ENCODE data around the gene SLCO1A2. TPM values are rescaled to one million over a fixed set of nuclear protein-coding genes. Genes with fewer than 3 reads are reported as not detected.

The SLCO1A2 gene
- total RNA-seq, 1 donor from 2014 or later = 4.6 TPM

- no peaks in the 10 kb centered on the region for H3K4me1 Mint-ChIP-seq
- H3K27me3 Mint-ChIP-seq (ENCODE audit: low read depth) = no peaks in the 10 kb centered on the region
- TF ChIP-seq CTCF (IDR thresholded peaks at IDR 0.05; ENCODE audit: unreplicated experiment) = no peak
- no peak overlapping the region for H3K4me3 Mint-ChIP-seq
- no peak overlapping the region for H3K27ac Mint-ChIP-seq
- no peak for DNase-seq (ENCODE audit: low spot score in 2 of 2, unreplicated experiment in 2 of 2)
- no peaks in the 10 kb centered on the region for H3K36me3 Mint-ChIP-seq
- H3K9me3 Mint-ChIP-seq = no peaks in the 10 kb centered on the region
These were observed 100.3 kb downstream of the SLCO1A2 start for GRCh38 chr12:21234395-21234794.

- TF ChIP-seq CTCF (IDR thresholded peaks at IDR 0.05; ENCODE audit: unreplicated experiment) = no peak
- H3K4me1 Mint-ChIP-seq = no peaks in the 10 kb centered on the region
- no peak overlapping the region for H3K27ac Mint-ChIP-seq
- no peaks in the 10 kb centered on the region for H3K9me3 Mint-ChIP-seq
- H3K27me3 Mint-ChIP-seq (ENCODE audit: low read depth) = no peaks in the 10 kb centered on the region
- H3K36me3 Mint-ChIP-seq = no peaks in the 10 kb centered on the region
- no peak for DNase-seq (ENCODE audit: low spot score in 2 of 2, unreplicated experiment in 2 of 2)
- no peak overlapping the region for H3K4me3 Mint-ChIP-seq
These were observed 110.8 kb downstream of the SLCO1A2 start for GRCh38 chr12:21223930-21224329.

- DNase-seq (ENCODE audit: low spot score in 2 of 2, unreplicated experiment in 2 of 2) = no peak
- H3K36me3 Mint-ChIP-seq = no peaks in the 10 kb centered on the region
- no peaks in the 10 kb centered on the region for H3K9me3 Mint-ChIP-seq
- H3K27ac Mint-ChIP-seq = no peak overlapping the region
- no peak for TF ChIP-seq CTCF (IDR thresholded peaks at IDR 0.05; ENCODE audit: unreplicated experiment)
- H3K4me3 Mint-ChIP-seq = no peak overlapping the region
- H3K4me1 Mint-ChIP-seq = no peaks in the 10 kb centered on the region
- H3K27me3 Mint-ChIP-seq (ENCODE audit: low read depth) = no peaks in the 10 kb centered on the region
These were observed 112.9 kb downstream of the SLCO1A2 start for GRCh38 chr12:21221778-21222177.

GRCh38 chr12:21221072-21221471 is 113.6 kb downstream of the SLCO1A2 start:
- H3K27me3 Mint-ChIP-seq (ENCODE audit: low read depth) = no peaks in the 10 kb centered on the region
- H3K4me1 Mint-ChIP-seq = no peaks in the 10 kb centered on the region
- no peaks in the 10 kb centered on the region for H3K36me3 Mint-ChIP-seq
- no peaks in the 10 kb centered on the region for H3K9me3 Mint-ChIP-seq
- DNase-seq (ENCODE audit: low spot score in 2 of 2, unreplicated experiment in 2 of 2) = no peak
- no peak overlapping the region for H3K4me3 Mint-ChIP-seq
- no peak overlapping the region for H3K27ac Mint-ChIP-seq
- TF ChIP-seq CTCF (IDR thresholded peaks at IDR 0.05; ENCODE audit: unreplicated experiment) = no peak

- H3K36me3 Mint-ChIP-seq = no peaks in the 10 kb centered on the region
- no peaks in the 10 kb centered on the region for H3K27me3 Mint-ChIP-seq (ENCODE audit: low read depth)
- no peaks in the 10 kb centered on the region for H3K9me3 Mint-ChIP-seq
- H3K4me1 Mint-ChIP-seq = no peaks in the 10 kb centered on the region
- H3K4me3 Mint-ChIP-seq = no peak overlapping the region
- no peak overlapping the region for H3K27ac Mint-ChIP-seq
- no peak for DNase-seq (ENCODE audit: low spot score in 2 of 2, unreplicated experiment in 2 of 2)
- TF ChIP-seq CTCF (IDR thresholded peaks at IDR 0.05; ENCODE audit: unreplicated experiment) = no peak
These were observed 114.5 kb downstream of the SLCO1A2 start for GRCh38 chr12:21220266-21220665.

GRCh38 chr12:21219206-21219605 is 115.5 kb downstream of the SLCO1A2 start:
- H3K4me1 Mint-ChIP-seq = no peaks in the 10 kb centered on the region
- no peaks in the 10 kb centered on the region for H3K36me3 Mint-ChIP-seq
- no peak overlapping the region for H3K4me3 Mint-ChIP-seq
- no peak overlapping the region for H3K27ac Mint-ChIP-seq
- DNase-seq (ENCODE audit: low spot score in 2 of 2, unreplicated experiment in 2 of 2) = no peak
- peaks cover 5% of the 10 kb centered on the region for H3K9me3 Mint-ChIP-seq
- no peaks in the 10 kb centered on the region for H3K27me3 Mint-ChIP-seq (ENCODE audit: low read depth)
- no peak for TF ChIP-seq CTCF (IDR thresholded peaks at IDR 0.05; ENCODE audit: unreplicated experiment)

All from mesothelial cell of epicardium (in vitro differentiated cells).